Stromal cell of bone marrow (primary cell): ENCODE measurements around the gene HTRA3.
"Not testable (repeated sequence)": the region's sequence is repeated elsewhere in the genome, so short reads cannot be mapped to it uniquely, and the experiment has no call there.

ENCODE experiments used
- DNase-seq: peaks from one replicate; pipeline ENCODE4 v3.0.0-alpha.2; 2012; ENCODE audit warnings: low read depth

The HTRA3 gene

GRCh38 chr4:8328456-8328855 lies 58.9 kb downstream of the HTRA3 start:
- no peak for DNase-seq

GRCh38 chr4:8328866-8329559 lies 59.5 kb downstream of the HTRA3 start:
- no peak for DNase-seq

- no peak for DNase-seq
Observed at GRCh38 chr4:8329560-8329858, 60.0 kb downstream of the HTRA3 start.

- DNase-seq, result no peak
Observed at GRCh38 chr4:8329859-8330761, 60.6 kb downstream of the HTRA3 start.

- DNase-seq, result no peak
Observed at GRCh38 chr4:8330821-8331574, 61.4 kb downstream of the HTRA3 start.

- DNase-seq, result no peak
Observed at GRCh38 chr4:8331575-8331955, 62.0 kb downstream of the HTRA3 start.

- no peak for DNase-seq
Observed at GRCh38 chr4:8332038-8332857, 62.7 kb downstream of the HTRA3 start.

GRCh38 chr4:8332891-8333331 lies 63.4 kb downstream of the HTRA3 start:
- DNase-seq, result no peak

GRCh38 chr4:8333726-8334460 lies 64.3 kb downstream of the HTRA3 start:
- no peak for DNase-seq

GRCh38 chr4:8334786-8335460 lies 65.4 kb downstream of the HTRA3 start:
- DNase-seq, result no peak

- DNase-seq, result no peak
Observed at GRCh38 chr4:8335848-8336247, 66.3 kb downstream of the HTRA3 start.

- DNase-seq, result no peak
Observed at GRCh38 chr4:8336412-8337075, 67.0 kb downstream of the HTRA3 start.

- DNase-seq, result no peak
Observed at GRCh38 chr4:8338351-8338961, 68.9 kb downstream of the HTRA3 start.

GRCh38 chr4:8340781-8341241 lies 71.3 kb downstream of the HTRA3 start:
- DNase-seq, result no peak

- not testable (repeated sequence) for DNase-seq
Observed at GRCh38 chr4:8341281-8341680, 71.7 kb downstream of the HTRA3 start.

GRCh38 chr4:8341691-8342090 lies 72.1 kb downstream of the HTRA3 start:
- no peak for DNase-seq

- DNase-seq, result no peak
Observed at GRCh38 chr4:8342651-8343261, 73.2 kb downstream of the HTRA3 start.

- DNase-seq, result no peak
Observed at GRCh38 chr4:8343262-8343966, 73.9 kb downstream of the HTRA3 start.
